Ureter (tissue), 1 donor: ENCODE data around the gene RPN1. TPM values are rescaled to one million over a fixed set of nuclear protein-coding genes. Genes with fewer than 3 reads are reported as not detected.

Experiments used
- DNase-seq: peaks from one replicate; pipeline ENCODE4 v3.0.0-alpha.2; 2020; ENCODE audit warnings: low spot score
- total RNA-seq: library from RNA; stranded (reverse); gene quantifications from one replicate; pipeline ENCODE4 v1.2.4, GENCODE V29; 2023
- donor health status: DM: yes; HTN: yes; CAD: no.

RPN1 gene
- total RNA-seq, 1 donor from 2014 or later: 180 TPM

GRCh38 chr3:128578346-128578745 lies 72.3 kb downstream of the RPN1 start:
- DNase-seq: no peak

- no peak for DNase-seq
These were observed 72.9 kb downstream of the RPN1 start for GRCh38 chr3:128577711-128578110.

GRCh38 chr3:128576290-128576689 lies 74.3 kb downstream of the RPN1 start:
- DNase-seq: no peak

GRCh38 chr3:128575777-128576176 lies 74.8 kb downstream of the RPN1 start:
- DNase-seq: no peak

GRCh38 chr3:128573707-128574162 lies 76.9 kb downstream of the RPN1 start:
- DNase-seq: no peak

- DNase-seq: no peak
These were observed 77.5 kb downstream of the RPN1 start for GRCh38 chr3:128573160-128573559.

- no peak for DNase-seq
These were observed 77.9 kb downstream of the RPN1 start for GRCh38 chr3:128572644-128573105.

- no peak for DNase-seq
These were observed 78.6 kb downstream of the RPN1 start for GRCh38 chr3:128572013-128572412.

Other genes with a start within 250 kb of the RPN1 start
- gene DNAJB8, start 183.9 kb downstream of the RPN1 start, total RNA-seq: not detected
- 57.8 TPM for gene GATA2, start 157.6 kb downstream of the RPN1 start, total RNA-seq
- gene RAB7A, start 75.4 kb upstream of the RPN1 start, total RNA-seq: 270 TPM
- gene ACAD9, start 228.8 kb upstream of the RPN1 start, total RNA-seq: 76.0 TPM